Natural killer cell (primary cell): ENCODE data around the gene ZNF277. TPM values are rescaled to one million over a fixed set of nuclear protein-coding genes. Genes with fewer than 3 reads are reported as not detected.

ENCODE experiments used
- ATAC-seq, 3 donors: fragments of 150-1000 bp in 2 of 3; fragments of 200-7000 bp in 1 of 3; cut with Tn5 transposase; 1 replicate in 1 of 3; 2 replicates in 2 of 3; pipeline ENCODE4 v1.10.0; 2021; ENCODE audit warnings: mild to moderate bottlenecking in 2 of 3, moderate library complexity in 2 of 3
- DNase-seq, 2 donors: peaks; one replicate each; pipeline versions ENCODE4 v3.0.0 to v3.0.0-alpha.2; 2013 to 2021; ENCODE audit warnings: mixed read lengths in 1 of 2
- H3K27ac ChIP-seq: one replicate; pipeline ENCODE4 v1.5.1; 2013; ENCODE audit warnings: mild to moderate bottlenecking, low read length
- H3K27me3 ChIP-seq: one replicate; pipeline ENCODE4 v1.6.1; 2013; ENCODE audit warnings: low read length; ENCODE audit not compliant: control insufficient read depth, insufficient read depth
- H3K36me3 ChIP-seq: one replicate; pipeline ENCODE4 v1.6.1; 2013; ENCODE audit warnings: low read length; ENCODE audit not compliant: control insufficient read depth, insufficient read depth
- H3K4me1 ChIP-seq: one replicate; pipeline ENCODE4 v1.6.1; 2013; ENCODE audit warnings: low read length; ENCODE audit not compliant: control insufficient read depth, insufficient read depth
- H3K4me3 ChIP-seq: one replicate; pipeline ENCODE4 v1.5.1; 2013; ENCODE audit warnings: low read length
- H3K9me3 ChIP-seq: one replicate; pipeline ENCODE4 v1.6.1; 2013; ENCODE audit warnings: low read length; ENCODE audit not compliant: control insufficient read depth, insufficient read depth
- H3K27ac Mint-ChIP-seq, 2 donors: one replicate each; pipeline ENCODE4 v1.8.0; 2022; ENCODE audit warnings: mild to moderate bottlenecking in 2 of 2, mixed read lengths in 2 of 2, moderate library complexity in 1 of 2
- H3K27me3 Mint-ChIP-seq, 2 donors: one replicate each; pipeline ENCODE4 v1.8.0; 2022; ENCODE audit warnings: low read depth in 2 of 2, mixed read lengths in 2 of 2
- H3K36me3 Mint-ChIP-seq: one replicate; pipeline ENCODE4 v1.8.0; 2022; ENCODE audit warnings: mixed read lengths
- H3K4me1 Mint-ChIP-seq, 2 donors: one replicate each; pipeline ENCODE4 v1.8.0; 2022; ENCODE audit warnings: mixed read lengths in 2 of 2
- H3K4me3 Mint-ChIP-seq: one replicate; pipeline ENCODE4 v1.8.0; 2022; ENCODE audit warnings: mild to moderate bottlenecking, moderate library complexity, mixed read lengths
- H3K9me3 Mint-ChIP-seq, 2 donors: one replicate each; pipeline ENCODE4 v1.8.0; 2022; ENCODE audit warnings: mixed read lengths in 2 of 2
- CTCF ChIP-seq: fragments of 200-600 bp; IDR thresholded peaks from one replicate; pipeline ENCODE4 v1.8.0; 2022; ENCODE audit warnings: antibody characterized with exemption
- WGBS: methylation state at CpG from one replicate; pipeline ENCODE4 v1.1.7; 2013; ENCODE audit warnings: missing lambda C conversion rate; ENCODE audit not compliant: insufficient coverage; 5-methylcytosine and 5-hydroxymethylcytosine counted together
- intact Hi-C: fragments of 100-400 bp; cut with micrococcal nuclease; formaldehyde crosslinking; loops from one replicate; pipeline ENCODE4 v1.14.2; 2022
- total RNA-seq, 4 donors: library from RNA; stranded (reverse); fragments of 120-200 nt in 1 of 4; gene quantifications; one replicate each; pipeline versions ENCODE4 v1.2.3 to v1.2.4, GENCODE V29; 2013 to 2022

Gene ZNF277
- total RNA-seq, 3 donors from 2014 or later (not counting 1 experiment from before 2014, with no cell fraction given), result 13.0 to 20.8 (median 16.7) TPM

- Mint-ChIP-seq H3K27me3 (no peaks in the 10 kb centered on the region), H3K4me3 (no peak overlapping the region), H3K27ac (no peak overlapping the region), H3K36me3 (peaks cover 25% of the 10 kb centered on the region), H3K4me1 (no peaks in the 10 kb centered on the region), H3K9me3 (no peaks in the 10 kb centered on the region)
- DNase-seq (no peak), ATAC-seq (no peak)
- 97% methylated on average over 2 of the region's 2 CpGs for WGBS
- no peaks in the 10 kb centered on the region for H3K9me3 ChIP-seq
- peaks cover 57% of the 10 kb centered on the region for H3K36me3 ChIP-seq
- no peak overlapping the region for H3K4me3 ChIP-seq
- TF ChIP-seq CTCF, result no peak
- H3K27me3 ChIP-seq, result no peaks in the 10 kb centered on the region
- H3K4me1 ChIP-seq, result no peaks in the 10 kb centered on the region
- H3K27ac ChIP-seq, result no peak overlapping the region
- intact Hi-C loops, result no loop called here
These were observed 135.0 kb downstream of the ZNF277 start for GRCh38 chr7:112341464-112341863.

- Mint-ChIP-seq H3K27ac (no peak overlapping the region), H3K36me3 (peaks cover 16% of the 10 kb centered on the region), H3K4me3 (no peak overlapping the region), H3K9me3 (no peaks in the 10 kb centered on the region), H3K4me1 (peaks cover 0 to 7% of the 10 kb centered on the region in 2 donors), H3K27me3 (no peaks in the 10 kb centered on the region)
- H3K4me1 ChIP-seq, result no peaks in the 10 kb centered on the region
- peaks cover 23% of the 10 kb centered on the region for H3K36me3 ChIP-seq
- no peak overlapping the region for H3K4me3 ChIP-seq
- no peak for TF ChIP-seq CTCF
- ATAC-seq (no peak), DNase-seq (no peak)
- H3K9me3 ChIP-seq, result peaks cover 2% of the 10 kb centered on the region
- H3K27ac ChIP-seq, result no peak overlapping the region
- 92% methylated on average over 4 of the region's 4 CpGs for WGBS
- H3K27me3 ChIP-seq, result no peaks in the 10 kb centered on the region
- intact Hi-C loops, result no loop called here
These were observed 140.0 kb downstream of the ZNF277 start for GRCh38 chr7:112346381-112347060.

- TF ChIP-seq CTCF, result no peak
- intact Hi-C loops, result no loop called here
- Histone ChIP-seq H3K27me3 (no peaks in the 10 kb centered on the region), H3K36me3 (peaks cover 17% of the 10 kb centered on the region), H3K9me3 (peaks cover 2% of the 10 kb centered on the region), H3K4me3 (no peak overlapping the region), H3K4me1 (no peaks in the 10 kb centered on the region), H3K27ac (no peak overlapping the region)
- Mint-ChIP-seq H3K27me3 (no peaks in the 10 kb centered on the region), H3K36me3 (peaks cover 16% of the 10 kb centered on the region), H3K27ac (no peak overlapping the region), H3K9me3 (no peaks in the 10 kb centered on the region), H3K4me3 (no peak overlapping the region), H3K4me1 (peaks cover 0 to 10% of the 10 kb centered on the region in 2 donors)
- ATAC-seq, result no peak
- DNase-seq, result no peak
These were observed 140.6 kb downstream of the ZNF277 start for GRCh38 chr7:112347088-112347487.

GRCh38 chr7:112350585-112350984 is 144.1 kb downstream of the ZNF277 start:
- Mint-ChIP-seq H3K27ac (no peak overlapping the region), H3K27me3 (peaks cover 2 to 13% of the 10 kb centered on the region in 2 donors), H3K4me1 (peaks cover 0 to 10% of the 10 kb centered on the region in 2 donors), H3K9me3 (no peaks in the 10 kb centered on the region), H3K4me3 (no peak overlapping the region), H3K36me3 (peaks cover 7% of the 10 kb centered on the region)
- no peak for ATAC-seq
- WGBS, result 100% methylated on average over 1 of the region's 1 CpG
- DNase-seq, result no peak
- H3K36me3 ChIP-seq, result no peaks in the 10 kb centered on the region
- H3K4me1 ChIP-seq, result no peaks in the 10 kb centered on the region
- no peak overlapping the region for H3K4me3 ChIP-seq
- H3K27ac ChIP-seq, result no peak overlapping the region
- TF ChIP-seq CTCF, result no peak
- intact Hi-C loops, result no loop called here
- no peaks in the 10 kb centered on the region for H3K27me3 ChIP-seq
- peaks cover 2% of the 10 kb centered on the region for H3K9me3 ChIP-seq
